ENCODE data around the gene PLA2G4F. TPM values are rescaled to one million over a fixed set of nuclear protein-coding genes. Genes with fewer than 3 reads are reported as not detected.

Gene PLA2G4F
- total RNA-seq, 2 experiments from 2014 or later, result not detected

GRCh38 chr15:42198516-42198915 is 42.1 kb upstream of the PLA2G4F start:
- Histone ChIP-seq H4K20me1 (ENCODE audit: insufficient read depth, low read length) (no peaks in the 10 kb centered on the region), H3K27ac (ENCODE audit: low read depth, low read length, poor library complexity, severe bottlenecking) (no peak overlapping the region), H2AFZ (ENCODE audit: low read length) (no peak overlapping the region), H3K9me3 (ENCODE audit: low read length) (no peaks in the 10 kb centered on the region), H3K4me3 (ENCODE audit: low read depth, low read length, poor library complexity, severe bottlenecking) (no peak overlapping the region), H3K4me1 (ENCODE audit: insufficient read depth, low read length, poor library complexity, severe bottlenecking) (no peaks in the 10 kb centered on the region), H3K4me2 (ENCODE audit: low read length) (no peak overlapping the region), H3K79me2 (ENCODE audit: insufficient read depth, low read depth, low read length) (no peaks in the 10 kb centered on the region), H3K9me2 (ENCODE audit: insufficient read depth, low read length) (no peaks in the 10 kb centered on the region), H3K36me3 (ENCODE audit: insufficient read depth, low read length) (peaks cover 30% of the 10 kb centered on the region)
- POLR2A ChIA-PET, result interaction anchor here (0.6 kb wide), 1 partner anchor 533 kb away, joined by 3 read pairs; no protein-coding TSS in a partner anchor
- BruUV-seq (replicated peaks), result no TSS peak
- no peak for DNase-seq (ENCODE audit: low spot score)
- CTCF ChIA-PET (ENCODE audit: unreplicated experiment), result no interaction called here
- TF ChIP-seq EZH2phosphoT487 (IDR thresholded peaks at IDR 0.05; ENCODE audit: borderline replicate concordance, low read depth, low read length), result no peak
- TF ChIP-seq, protein P1, sequence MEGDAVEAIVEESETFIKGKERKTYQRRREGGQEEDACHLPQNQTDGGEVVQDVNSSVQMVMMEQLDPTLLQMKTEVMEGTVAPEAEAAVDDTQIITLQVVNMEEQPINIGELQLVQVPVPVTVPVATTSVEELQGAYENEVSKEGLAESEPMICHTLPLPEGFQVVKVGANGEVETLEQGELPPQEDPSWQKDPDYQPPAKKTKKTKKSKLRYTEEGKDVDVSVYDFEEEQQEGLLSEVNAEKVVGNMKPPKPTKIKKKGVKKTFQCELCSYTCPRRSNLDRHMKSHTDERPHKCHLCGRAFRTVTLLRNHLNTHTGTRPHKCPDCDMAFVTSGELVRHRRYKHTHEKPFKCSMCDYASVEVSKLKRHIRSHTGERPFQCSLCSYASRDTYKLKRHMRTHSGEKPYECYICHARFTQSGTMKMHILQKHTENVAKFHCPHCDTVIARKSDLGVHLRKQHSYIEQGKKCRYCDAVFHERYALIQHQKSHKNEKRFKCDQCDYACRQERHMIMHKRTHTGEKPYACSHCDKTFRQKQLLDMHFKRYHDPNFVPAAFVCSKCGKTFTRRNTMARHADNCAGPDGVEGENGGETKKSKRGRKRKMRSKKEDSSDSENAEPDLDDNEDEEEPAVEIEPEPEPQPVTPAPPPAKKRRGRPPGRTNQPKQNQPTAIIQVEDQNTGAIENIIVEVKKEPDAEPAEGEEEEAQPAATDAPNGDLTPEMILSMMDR (conservative IDR thresholded peaks at IDR 0.05; ENCODE audit: low read length), result no peak
- intact Hi-C loops (cut with micrococcal nuclease; ENCODE audit: unreplicated experiment), result no loop called here

DNA sequence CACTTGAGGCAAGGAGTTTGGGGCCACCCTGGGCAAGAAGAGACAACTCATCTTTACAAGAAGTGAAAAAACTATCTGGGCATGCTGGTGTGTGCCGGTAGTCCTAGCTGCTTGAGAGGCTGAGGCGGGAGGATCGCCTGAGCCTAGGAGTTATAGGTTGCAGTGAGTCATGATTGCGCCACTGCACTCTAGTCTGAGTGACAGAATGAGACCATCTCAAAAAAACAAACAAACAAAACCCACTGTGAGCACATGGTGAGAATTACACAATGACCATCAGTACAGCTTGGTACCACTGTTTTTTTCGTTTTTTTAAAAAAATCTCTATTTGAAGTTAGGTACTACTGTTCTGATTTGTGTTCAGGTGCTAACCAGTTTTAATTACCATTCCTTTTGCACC is 38.1 kb upstream of the PLA2G4F start:
- Histone ChIP-seq H3K36me3 (ENCODE audit: insufficient read depth, low read length) (peaks cover 45% of the 10 kb centered on the region), H3K4me1 (ENCODE audit: insufficient read depth, low read length, poor library complexity, severe bottlenecking) (peaks cover 22% of the 10 kb centered on the region), H3K27ac (ENCODE audit: low read depth, low read length, poor library complexity, severe bottlenecking) (no peak overlapping the region), H3K9me2 (ENCODE audit: insufficient read depth, low read length) (no peaks in the 10 kb centered on the region), H4K20me1 (ENCODE audit: insufficient read depth, low read length) (no peaks in the 10 kb centered on the region), H3K79me2 (ENCODE audit: insufficient read depth, low read depth, low read length) (no peaks in the 10 kb centered on the region), H3K9me3 (ENCODE audit: low read length) (no peaks in the 10 kb centered on the region), H3K4me3 (ENCODE audit: low read depth, low read length, poor library complexity, severe bottlenecking) (no peak overlapping the region), H2AFZ (ENCODE audit: low read length) (no peak overlapping the region), H3K4me2 (ENCODE audit: low read length) (no peak overlapping the region)
- no peak for TF ChIP-seq EZH2phosphoT487 (IDR thresholded peaks at IDR 0.05; ENCODE audit: borderline replicate concordance, low read depth, low read length)
- TF ChIP-seq, protein P1 (conservative IDR thresholded peaks at IDR 0.05; ENCODE audit: low read length), result no peak
- intact Hi-C loops (cut with micrococcal nuclease; ENCODE audit: unreplicated experiment), result no loop called here
- no peak for DNase-seq (ENCODE audit: low spot score)
- BruUV-seq (replicated peaks), result no TSS peak
- ChIA-PET POLR2A (interaction anchor here (0.9 kb wide), 1 partner anchor 11 kb away, joined by 3 read pairs; no protein-coding TSS in a partner anchor), CTCF (ENCODE audit: unreplicated experiment) (no interaction called here)

- Histone ChIP-seq H3K36me3 (ENCODE audit: insufficient read depth, low read length) (peaks cover 52% of the 10 kb centered on the region), H3K4me1 (ENCODE audit: insufficient read depth, low read length, poor library complexity, severe bottlenecking) (peaks cover 22% of the 10 kb centered on the region), H3K4me3 (ENCODE audit: low read depth, low read length, poor library complexity, severe bottlenecking) (no peak overlapping the region), H3K9me3 (ENCODE audit: low read length) (no peaks in the 10 kb centered on the region), H2AFZ (ENCODE audit: low read length) (no peak overlapping the region), H3K4me2 (ENCODE audit: low read length) (no peak overlapping the region), H3K79me2 (ENCODE audit: insufficient read depth, low read depth, low read length) (no peaks in the 10 kb centered on the region), H3K9me2 (ENCODE audit: insufficient read depth, low read length) (no peaks in the 10 kb centered on the region), H4K20me1 (ENCODE audit: insufficient read depth, low read length) (no peaks in the 10 kb centered on the region), H3K27ac (ENCODE audit: low read depth, low read length, poor library complexity, severe bottlenecking) (no peak overlapping the region)
- intact Hi-C loops (cut with micrococcal nuclease; ENCODE audit: unreplicated experiment), result no loop called here
- POLR2A ChIA-PET, result interaction anchor here (0.6 to 0.9 kb wide), 3 partner anchors 10 to 69 kb away, joined by 3 read pairs; no protein-coding TSS in a partner anchor
- no TSS peak for BruUV-seq (replicated peaks)
- CTCF ChIA-PET (ENCODE audit: unreplicated experiment), result no interaction called here
- DNase-seq (ENCODE audit: low spot score), result no peak
- TF ChIP-seq, protein P1 (conservative IDR thresholded peaks at IDR 0.05; ENCODE audit: low read length), result no peak
- no peak for TF ChIP-seq EZH2phosphoT487 (IDR thresholded peaks at IDR 0.05; ENCODE audit: borderline replicate concordance, low read depth, low read length)
These were observed 36.9 kb upstream of the PLA2G4F start for GRCh38 chr15:42193383-42193782.

Data from OCI-LY7 (cell line).